GM21619 (cell line): ENCODE results near the gene NMT2.

Source experiments
- ATAC-seq: cut with Tn5 transposase; IDR thresholded peaks from one replicate; pipeline ENCODE4 v1.9.1; 2021; ENCODE audit not compliant: unreplicated experiment

Gene NMT2

GRCh38 chr10:15097011-15097812 is 71.3 kb downstream of the NMT2 start, which contains the start of gene RPP38:
RPP38 (plus strand) TSS chr10:15097355; CDS start chr10:15103315, 5,960 bp downstream.
- ATAC-seq, result peak; percentile 82

GRCh38 chr10:15096661-15097010 is 71.9 kb downstream of the NMT2 start:
- ATAC-seq, result peak; percentile 11

- no peak for ATAC-seq
Observed at GRCh38 chr10:15092855-15093408, 75.6 kb downstream of the NMT2 start.

DNA sequence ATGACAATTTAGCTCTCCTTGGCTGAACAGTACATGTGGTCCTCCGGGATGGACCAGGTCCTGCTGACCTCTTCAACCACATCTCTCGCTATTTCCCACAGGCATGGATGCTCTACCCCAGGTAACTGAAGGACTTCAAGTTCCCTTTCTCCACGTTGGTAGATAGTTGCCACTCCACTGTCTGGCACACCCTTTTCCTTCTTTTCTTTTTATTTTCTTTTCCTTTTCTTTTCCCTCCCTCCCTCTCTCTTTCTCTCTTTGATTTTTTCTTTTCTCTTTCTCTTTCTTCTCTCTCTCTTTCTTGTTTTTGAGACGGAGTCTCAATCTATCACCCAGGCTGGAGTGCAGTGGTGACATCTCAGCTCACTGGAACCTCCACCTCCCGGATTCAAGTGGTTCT is 77.1 kb downstream of the NMT2 start:
- ATAC-seq, result no peak

DNA sequence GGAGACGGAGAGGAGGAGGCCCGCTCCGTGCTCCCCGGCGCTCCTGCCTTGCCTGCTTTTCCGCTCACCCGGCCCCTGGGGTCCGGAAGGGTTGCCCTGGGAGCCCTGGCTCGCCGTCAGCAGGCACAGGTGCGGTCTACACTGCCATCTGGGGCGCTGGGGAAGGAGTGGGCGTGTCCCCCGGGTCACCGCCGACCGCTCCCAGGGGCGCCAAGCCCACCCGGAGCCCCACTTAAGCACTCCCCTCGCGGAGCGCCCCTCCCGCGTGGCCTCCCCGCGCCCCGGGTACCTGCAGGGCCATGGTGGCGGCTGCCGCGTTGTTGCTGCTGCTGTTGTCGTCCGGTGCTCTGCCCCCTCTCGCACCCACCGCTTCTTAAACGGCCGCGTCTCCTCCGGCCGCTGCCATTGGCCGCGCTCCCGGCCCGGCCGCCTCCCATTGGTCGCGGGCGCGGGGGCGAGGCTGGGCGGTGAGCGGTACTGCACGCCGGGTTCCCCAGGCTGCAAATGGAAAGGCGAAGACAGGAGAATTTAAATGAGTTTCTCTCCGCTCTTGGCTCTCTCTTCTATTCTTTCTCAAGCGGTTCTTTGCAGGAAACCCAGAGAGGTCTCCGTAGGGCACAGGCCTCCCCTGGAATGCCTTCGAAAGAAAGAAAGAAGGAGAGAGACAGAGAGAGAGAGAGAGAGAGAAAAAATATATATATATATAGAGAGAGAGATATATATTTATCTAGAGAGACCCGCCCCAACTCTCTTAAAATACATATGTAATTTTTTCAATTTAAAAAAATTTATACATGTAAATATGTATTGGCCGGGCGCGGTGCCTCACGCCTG is 79.8 kb downstream of the NMT2 start, which contains the start of gene ACBD7:
ACBD7 (minus strand) TSS at position 349 of the 834 bp plus-strand sequence; CDS start at position 301, 48 bp downstream.
- peak; percentile 100 for ATAC-seq

GRCh38 chr10:15084502-15084922 is 84.0 kb downstream of the NMT2 start:
- no peak for ATAC-seq

DNA sequence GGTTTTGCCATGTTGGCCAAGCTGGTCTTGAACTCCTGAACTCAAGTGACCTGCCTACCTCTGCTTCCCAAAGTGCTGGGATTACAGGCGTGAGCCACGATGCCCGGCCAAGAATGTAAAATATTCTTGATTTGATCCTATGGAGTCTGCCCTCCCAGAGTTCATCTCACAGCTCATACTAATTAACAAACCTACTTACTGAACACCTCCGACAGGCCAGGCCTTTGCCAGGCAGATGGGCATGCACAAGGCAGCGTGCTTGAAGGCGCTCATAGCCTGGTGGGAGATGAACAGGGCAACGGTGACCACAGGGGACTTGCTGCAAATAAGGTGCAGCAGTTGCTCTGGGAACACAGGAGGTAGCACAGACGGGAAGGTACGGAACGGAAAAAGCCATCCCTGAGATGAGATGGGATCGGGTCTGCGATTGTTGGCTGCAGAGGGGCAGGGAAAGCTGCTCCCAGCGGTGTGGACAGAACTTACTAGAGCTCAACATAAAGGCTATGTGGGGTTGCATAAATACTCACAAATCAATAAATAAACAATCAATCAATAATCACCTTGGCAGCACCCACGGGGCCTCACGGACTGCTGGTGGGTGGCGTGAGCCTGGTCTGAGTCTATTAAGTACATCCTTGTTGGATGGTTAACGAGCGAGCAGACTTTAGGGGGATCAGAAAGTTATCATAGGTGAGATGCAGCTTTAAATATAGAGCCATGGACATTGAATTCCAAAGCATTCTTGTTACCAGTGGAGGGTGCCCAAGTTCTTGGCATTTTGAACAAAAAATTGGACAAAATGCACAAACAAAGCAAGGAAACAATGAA is 84.6 kb downstream of the NMT2 start:
- no peak for ATAC-seq

DNA sequence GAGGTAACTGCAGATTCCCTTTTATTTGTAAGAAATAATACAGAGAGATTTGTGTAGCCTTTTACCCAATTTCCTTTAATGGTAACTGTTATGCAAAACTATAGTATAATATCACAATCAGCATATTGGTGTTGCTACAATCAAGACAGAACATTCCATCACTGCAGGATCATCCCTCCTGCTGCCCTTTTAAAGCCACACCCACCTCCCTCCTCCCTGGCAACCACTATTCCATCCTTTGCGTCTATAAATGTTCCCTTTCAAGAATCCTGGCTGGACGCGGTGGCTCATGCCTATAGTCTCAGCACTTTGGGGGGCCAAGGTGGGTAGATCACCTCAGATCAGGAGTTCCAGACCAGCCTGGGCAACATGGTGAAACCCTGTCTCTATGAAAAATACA is 93.1 kb downstream of the NMT2 start:
- no peak for ATAC-seq

- no peak for ATAC-seq
Observed at GRCh38 chr10:15072358-15072757, 96.1 kb downstream of the NMT2 start.

- no peak for ATAC-seq
Observed at GRCh38 chr10:15069230-15069629, 99.3 kb downstream of the NMT2 start.

- no peak for ATAC-seq
Observed at GRCh38 chr10:15068802-15069201, 99.7 kb downstream of the NMT2 start.

GRCh38 chr10:15067154-15067553 is 101.3 kb downstream of the NMT2 start:
- peak; percentile 92 for ATAC-seq

DNA sequence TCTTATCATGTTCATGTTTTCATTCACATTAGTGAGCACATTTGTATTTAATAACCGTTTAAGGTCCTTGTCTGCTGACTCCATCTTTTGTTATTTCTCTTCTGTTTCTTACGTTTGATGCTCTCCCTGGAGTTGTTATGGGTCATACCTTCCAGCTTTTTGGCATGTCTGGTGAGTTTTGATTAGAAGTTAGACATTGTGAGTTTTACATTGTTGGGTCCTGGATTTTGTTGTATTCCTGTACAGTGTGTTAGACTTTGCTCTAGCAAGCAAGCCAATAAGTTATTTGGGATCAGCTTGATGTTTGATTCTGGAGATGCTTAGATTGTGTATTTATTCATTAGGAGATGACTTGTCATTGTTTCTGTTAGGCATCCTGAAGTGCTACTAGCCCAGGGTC is 107.9 kb downstream of the NMT2 start:
- ATAC-seq, result no peak

DNA sequence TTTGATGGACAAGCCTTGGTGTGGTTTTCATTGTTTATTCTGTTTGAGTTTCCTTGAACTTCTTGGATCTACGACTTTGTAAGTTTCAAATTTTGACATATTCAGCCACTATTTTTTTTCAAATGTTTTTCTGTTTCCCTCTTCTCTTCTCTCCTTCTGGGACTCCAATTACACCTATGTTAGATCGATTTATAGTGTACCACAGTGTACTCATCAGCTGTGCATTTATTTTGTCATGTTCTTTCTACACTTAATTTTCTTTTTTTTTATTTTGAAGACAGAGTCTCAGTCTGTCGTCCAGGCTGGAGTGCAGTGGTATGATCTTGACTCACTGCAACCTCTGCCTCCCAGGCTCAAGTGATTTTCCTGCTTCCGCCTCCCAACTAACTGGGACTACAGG is 108.6 kb downstream of the NMT2 start:
- ATAC-seq, result no peak

GRCh38 chr10:15058689-15059088 is 109.8 kb downstream of the NMT2 start:
- no peak for ATAC-seq
